Peyer's patch (tissue), 4 donors: ENCODE data around the gene AIFM1.

ENCODE experiments used
- CTCF ChIP-seq, 6 experiments: fragments of 450-650 bp in 4 of 6; fragments of 200-600 bp in 2 of 6; sonication (generic) in 1 of 6; IDR thresholded peaks; one replicate each; pipeline ENCODE4 v1.5.1; 2017 to 2019; ENCODE audit warnings: antibody characterized with exemption in 6 of 6, mild to moderate bottlenecking in 3 of 6, moderate library complexity in 1 of 6
- POLR2A ChIP-seq, 2 donors: fragments of 450-650 bp; IDR thresholded peaks; one replicate each; pipeline ENCODE4 v1.5.1; 2017; ENCODE audit warnings: antibody characterized with exemption in 2 of 2, mild to moderate bottlenecking in 2 of 2, moderate library complexity in 2 of 2

- no peak for TF ChIP-seq CTCF (IDR thresholded peaks at IDR 0.05)
- no peak for TF ChIP-seq POLR2A (IDR thresholded peaks at IDR 0.05)
Observed at GRCh38 chrX:130080791-130081367, 84.8 kb downstream of the AIFM1 start.
